ENCODE data around the gene LY6G6C. TPM values are rescaled to one million over a fixed set of nuclear protein-coding genes. Genes with fewer than 3 reads are reported as not detected.

Gene LY6G6C
- total and polyA plus RNA-seq, 2 experiments from 2014 or later = not detected

DNA sequence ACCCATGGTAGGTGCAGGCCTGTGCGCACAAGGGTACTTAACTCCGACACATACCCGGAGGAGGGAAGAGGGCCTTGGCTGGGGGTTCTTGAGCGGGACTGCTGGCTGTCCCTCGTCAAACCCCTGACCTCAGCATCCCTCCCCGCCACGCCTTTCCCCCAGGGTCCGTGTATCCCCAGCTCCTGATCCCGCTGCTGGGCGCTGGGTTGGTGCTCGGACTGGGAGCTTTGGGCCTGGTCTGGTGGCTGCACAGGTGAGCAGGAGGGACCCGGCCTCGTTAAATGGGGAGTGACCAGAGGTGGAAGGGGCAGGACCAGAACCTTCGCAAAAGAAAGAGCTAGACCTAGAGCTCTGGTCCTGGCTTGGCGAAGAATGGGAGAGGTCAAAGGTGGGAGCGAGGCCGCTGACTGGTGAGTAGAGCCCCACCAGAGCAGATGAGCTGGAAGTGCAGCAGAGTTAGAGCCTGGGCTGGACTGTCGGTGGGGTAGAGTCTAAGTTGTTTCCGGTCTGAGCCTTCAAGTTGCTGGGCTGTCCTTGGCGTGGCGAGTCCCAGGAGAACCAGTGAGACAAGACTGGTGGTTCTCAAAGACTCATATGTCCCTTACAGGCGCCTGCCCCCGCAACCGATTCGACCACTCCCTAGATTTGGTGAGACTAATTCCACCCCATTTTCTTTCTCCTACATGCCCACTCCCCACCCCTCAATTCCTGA lies 2.6 kb upstream of the LY6G6C start:
- Histone ChIP-seq H3K4me2 (no peak overlapping the region), H2AFZ (no peak overlapping the region), H3F3A (replicated peaks; ENCODE audit: low read depth) (no peaks in the 10 kb centered on the region), H3K9me2 (ENCODE audit: insufficient read depth) (no peaks in the 10 kb centered on the region), H3K79me2 (replicated peaks; ENCODE audit: insufficient read depth) (no peaks in the 10 kb centered on the region), H3K27ac (ENCODE audit: low read depth) (no peak overlapping the region), H4K20me1 (replicated peaks; ENCODE audit: insufficient read depth) (no peaks in the 10 kb centered on the region), H3K27me3 (ENCODE audit: insufficient read depth) (peaks cover 8% of the 10 kb centered on the region; the same call in 1 of the 2 replicates), H3K36me3 (ENCODE audit: insufficient read depth) (no peaks in the 10 kb centered on the region), H3K4me1 (ENCODE audit: insufficient read depth) (peaks cover 4% of the 10 kb centered on the region; the same call in 1 of the 2 replicates), H3K4me3 (no peak overlapping the region)
- H3K36me3 Mint-ChIP-seq (ENCODE audit: low read depth) = peaks cover 22% of the 10 kb centered on the region
- H3K27ac Mint-ChIP-seq = no peak overlapping the region
- H3K4me1 Mint-ChIP-seq = peaks cover 9% of the 10 kb centered on the region; the same call in 1 of the 3 replicates
- H3K4me3 Mint-ChIP-seq = no peak overlapping the region
- TF ChIP-seq REST (IDR thresholded peaks at IDR 0.05; ENCODE audit: unreplicated experiment) (no peak), POLR2AphosphoS5 (IDR thresholded peaks at IDR 0.05; ENCODE audit: low read depth) (no peak), CTCF (conservative IDR thresholded peaks at IDR 0.05; ENCODE audit: low read depth in 2 of 2) (no peak), CREB1 (CRISPR knock-in tag; IDR thresholded peaks at IDR 0.05; ENCODE audit: low read depth) (no peak), EZH2 (IDR thresholded peaks at IDR 0.05; ENCODE audit: low read depth, unreplicated experiment) (no peak), EZH2phosphoT487 (IDR thresholded peaks at IDR 0.05; ENCODE audit: unreplicated experiment) (no peak), STAT1 (IDR thresholded peaks at IDR 0.05; ENCODE audit: unreplicated experiment) (no peak), NANOG (IDR thresholded peaks at IDR 0.05; ENCODE audit: borderline replicate concordance) (no peak), ZNF331 (CRISPR knock-in tag; IDR thresholded peaks at IDR 0.05; ENCODE audit: low read depth) (no peak), JUNB (IDR thresholded peaks at IDR 0.05; ENCODE audit: unreplicated experiment) (no peak), ETS1 (IDR thresholded peaks at IDR 0.05) (no peak), ZNF114 (CRISPR knock-in tag; IDR thresholded peaks at IDR 0.05) (no peak)
- TF ChIP-seq, protein P1, sequence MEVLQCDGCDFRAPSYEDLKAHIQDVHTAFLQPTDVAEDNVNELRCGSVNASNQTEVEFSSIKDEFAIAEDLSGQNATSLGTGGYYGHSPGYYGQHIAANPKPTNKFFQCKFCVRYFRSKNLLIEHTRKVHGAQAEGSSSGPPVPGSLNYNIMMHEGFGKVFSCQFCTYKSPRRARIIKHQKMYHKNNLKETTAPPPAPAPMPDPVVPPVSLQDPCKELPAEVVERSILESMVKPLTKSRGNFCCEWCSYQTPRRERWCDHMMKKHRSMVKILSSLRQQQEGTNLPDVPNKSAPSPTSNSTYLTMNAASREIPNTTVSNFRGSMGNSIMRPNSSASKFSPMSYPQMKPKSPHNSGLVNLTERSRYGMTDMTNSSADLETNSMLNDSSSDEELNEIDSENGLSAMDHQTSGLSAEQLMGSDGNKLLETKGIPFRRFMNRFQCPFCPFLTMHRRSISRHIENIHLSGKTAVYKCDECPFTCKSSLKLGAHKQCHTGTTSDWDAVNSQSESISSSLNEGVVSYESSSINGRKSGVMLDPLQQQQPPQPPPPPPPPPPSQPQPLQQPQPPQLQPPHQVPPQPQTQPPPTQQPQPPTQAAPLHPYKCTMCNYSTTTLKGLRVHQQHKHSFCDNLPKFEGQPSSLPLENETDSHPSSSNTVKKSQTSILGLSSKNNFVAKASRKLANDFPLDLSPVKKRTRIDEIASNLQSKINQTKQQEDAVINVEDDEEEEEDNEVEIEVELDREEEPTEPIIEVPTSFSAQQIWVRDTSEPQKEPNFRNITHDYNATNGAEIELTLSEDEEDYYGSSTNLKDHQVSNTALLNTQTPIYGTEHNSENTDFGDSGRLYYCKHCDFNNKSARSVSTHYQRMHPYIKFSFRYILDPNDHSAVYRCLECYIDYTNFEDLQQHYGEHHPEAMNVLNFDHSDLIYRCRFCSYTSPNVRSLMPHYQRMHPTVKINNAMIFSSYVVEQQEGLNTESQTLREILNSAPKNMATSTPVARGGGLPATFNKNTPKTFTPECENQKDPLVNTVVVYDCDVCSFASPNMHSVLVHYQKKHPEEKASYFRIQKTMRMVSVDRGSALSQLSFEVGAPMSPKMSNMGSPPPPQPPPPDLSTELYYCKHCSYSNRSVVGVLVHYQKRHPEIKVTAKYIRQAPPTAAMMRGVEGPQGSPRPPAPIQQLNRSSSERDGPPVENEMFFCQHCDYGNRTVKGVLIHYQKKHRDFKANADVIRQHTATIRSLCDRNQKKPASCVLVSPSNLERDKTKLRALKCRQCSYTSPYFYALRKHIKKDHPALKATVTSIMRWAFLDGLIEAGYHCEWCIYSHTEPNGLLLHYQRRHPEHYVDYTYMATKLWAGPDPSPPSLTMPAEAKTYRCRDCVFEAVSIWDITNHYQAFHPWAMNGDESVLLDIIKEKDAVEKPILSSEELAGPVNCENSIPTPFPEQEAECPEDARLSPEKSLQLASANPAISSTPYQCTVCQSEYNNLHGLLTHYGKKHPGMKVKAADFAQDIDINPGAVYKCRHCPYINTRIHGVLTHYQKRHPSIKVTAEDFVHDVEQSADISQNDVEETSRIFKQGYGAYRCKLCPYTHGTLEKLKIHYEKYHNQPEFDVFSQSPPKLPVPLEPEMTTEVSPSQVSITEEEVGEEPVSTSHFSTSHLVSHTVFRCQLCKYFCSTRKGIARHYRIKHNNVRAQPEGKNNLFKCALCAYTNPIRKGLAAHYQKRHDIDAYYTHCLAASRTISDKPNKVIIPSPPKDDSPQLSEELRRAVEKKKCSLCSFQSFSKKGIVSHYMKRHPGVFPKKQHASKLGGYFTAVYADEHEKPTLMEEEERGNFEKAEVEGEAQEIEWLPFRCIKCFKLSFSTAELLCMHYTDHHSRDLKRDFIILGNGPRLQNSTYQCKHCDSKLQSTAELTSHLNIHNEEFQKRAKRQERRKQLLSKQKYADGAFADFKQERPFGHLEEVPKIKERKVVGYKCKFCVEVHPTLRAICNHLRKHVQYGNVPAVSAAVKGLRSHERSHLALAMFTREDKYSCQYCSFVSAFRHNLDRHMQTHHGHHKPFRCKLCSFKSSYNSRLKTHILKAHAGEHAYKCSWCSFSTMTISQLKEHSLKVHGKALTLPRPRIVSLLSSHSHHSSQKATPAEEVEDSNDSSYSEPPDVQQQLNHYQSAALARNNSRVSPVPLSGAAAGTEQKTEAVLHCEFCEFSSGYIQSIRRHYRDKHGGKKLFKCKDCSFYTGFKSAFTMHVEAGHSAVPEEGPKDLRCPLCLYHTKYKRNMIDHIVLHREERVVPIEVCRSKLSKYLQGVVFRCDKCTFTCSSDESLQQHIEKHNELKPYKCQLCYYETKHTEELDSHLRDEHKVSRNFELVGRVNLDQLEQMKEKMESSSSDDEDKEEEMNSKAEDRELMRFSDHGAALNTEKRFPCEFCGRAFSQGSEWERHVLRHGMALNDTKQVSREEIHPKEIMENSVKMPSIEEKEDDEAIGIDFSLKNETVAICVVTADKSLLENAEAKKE (CRISPR knock-in tag; IDR thresholded peaks at IDR 0.05) = no peak
- H3K9me3 Mint-ChIP-seq = no peaks in the 10 kb centered on the region; the same call in 2 of the 3 replicates
- peaks cover 21% of the 10 kb centered on the region for H3K27me3 Mint-ChIP-seq (ENCODE audit: insufficient read depth, low read depth, poor library complexity)
- ATAC-seq = no peak
- no peak for DNase-seq (ENCODE audit: low spot score)
